ENCODE data around the gene DYNLRB1. TPM values are rescaled to one million over a fixed set of nuclear protein-coding genes. Genes with fewer than 3 reads are reported as not detected.

DYNLRB1 gene
- total RNA-seq, 1 donor from 2014 or later = 96.8 TPM

GRCh38 chr20:34583544-34583943 lies 67.3 kb downstream of the DYNLRB1 start:
- H3K4me3 Mint-ChIP-seq (ENCODE audit: unreplicated experiment) = no peak overlapping the region
- peaks cover 7% of the 10 kb centered on the region for H3K27me3 Mint-ChIP-seq (ENCODE audit: unreplicated experiment)
- DNase-seq (ENCODE audit: low spot score) = no peak
- peaks cover 19% of the 10 kb centered on the region for H3K4me1 Mint-ChIP-seq (ENCODE audit: unreplicated experiment)
- H3K36me3 Mint-ChIP-seq (ENCODE audit: low read depth, unreplicated experiment) = peaks cover 3% of the 10 kb centered on the region
- no peak overlapping the region for H3K27ac Mint-ChIP-seq (ENCODE audit: unreplicated experiment)
- no peaks in the 10 kb centered on the region for H3K9me3 Mint-ChIP-seq (ENCODE audit: unreplicated experiment)
- TF ChIP-seq CTCF (IDR thresholded peaks at IDR 0.05; ENCODE audit: unreplicated experiment) = no peak

- Mint-ChIP-seq H3K27ac (ENCODE audit: unreplicated experiment) (no peak overlapping the region), H3K9me3 (ENCODE audit: unreplicated experiment) (no peaks in the 10 kb centered on the region), H3K4me3 (ENCODE audit: unreplicated experiment) (no peak overlapping the region), H3K27me3 (ENCODE audit: unreplicated experiment) (peaks cover 7% of the 10 kb centered on the region), H3K4me1 (ENCODE audit: unreplicated experiment) (peaks cover 19% of the 10 kb centered on the region), H3K36me3 (ENCODE audit: low read depth, unreplicated experiment) (peaks cover 3% of the 10 kb centered on the region)
- no peak for DNase-seq (ENCODE audit: low spot score)
- TF ChIP-seq CTCF (IDR thresholded peaks at IDR 0.05; ENCODE audit: unreplicated experiment) = no peak
Measured at GRCh38 chr20:34585019-34585418, 68.8 kb downstream of the DYNLRB1 start.

GRCh38 chr20:34586488-34587163 lies 70.4 kb downstream of the DYNLRB1 start:
- Mint-ChIP-seq H3K27me3 (ENCODE audit: unreplicated experiment) (peaks cover 2% of the 10 kb centered on the region), H3K27ac (ENCODE audit: unreplicated experiment) (no peak overlapping the region), H3K9me3 (ENCODE audit: unreplicated experiment) (no peaks in the 10 kb centered on the region), H3K4me1 (ENCODE audit: unreplicated experiment) (peaks cover 6% of the 10 kb centered on the region), H3K4me3 (ENCODE audit: unreplicated experiment) (no peak overlapping the region), H3K36me3 (ENCODE audit: low read depth, unreplicated experiment) (no peaks in the 10 kb centered on the region)
- no peak for TF ChIP-seq CTCF (IDR thresholded peaks at IDR 0.05; ENCODE audit: unreplicated experiment)
- DNase-seq (ENCODE audit: low spot score) = no peak

Other genes starting within 250 kb of the DYNLRB1 start
- 165 TPM for gene AHCY, start 213.1 kb upstream of the DYNLRB1 start, total RNA-seq (ENCODE audit: unreplicated experiment)
- gene ITCH, start 153.1 kb upstream of the DYNLRB1 start, total RNA-seq (ENCODE audit: unreplicated experiment) = 46.8 TPM
- 33.6 TPM for gene MAP1LC3A, start 42.3 kb downstream of the DYNLRB1 start, total RNA-seq (ENCODE audit: unreplicated experiment)
- gene PIGU, start 160.7 kb downstream of the DYNLRB1 start, total RNA-seq (ENCODE audit: unreplicated experiment) = 16.5 TPM
- gene TP53INP2, start 187.9 kb downstream of the DYNLRB1 start, total RNA-seq (ENCODE audit: unreplicated experiment) = 68.5 TPM

Measured in endothelial cell (in vitro differentiated cells).